ENCODE results near the gene ENG. TPM values are rescaled to one million over a fixed set of nuclear protein-coding genes. Genes with fewer than 3 reads are reported as not detected.
A peak's percentile ranks its signal among the peaks of the same experiment; 100 is the strongest.

The ENG gene
- total RNA-seq, 2 donors from 2014 or later = 24.3 to 336 TPM

DNA sequence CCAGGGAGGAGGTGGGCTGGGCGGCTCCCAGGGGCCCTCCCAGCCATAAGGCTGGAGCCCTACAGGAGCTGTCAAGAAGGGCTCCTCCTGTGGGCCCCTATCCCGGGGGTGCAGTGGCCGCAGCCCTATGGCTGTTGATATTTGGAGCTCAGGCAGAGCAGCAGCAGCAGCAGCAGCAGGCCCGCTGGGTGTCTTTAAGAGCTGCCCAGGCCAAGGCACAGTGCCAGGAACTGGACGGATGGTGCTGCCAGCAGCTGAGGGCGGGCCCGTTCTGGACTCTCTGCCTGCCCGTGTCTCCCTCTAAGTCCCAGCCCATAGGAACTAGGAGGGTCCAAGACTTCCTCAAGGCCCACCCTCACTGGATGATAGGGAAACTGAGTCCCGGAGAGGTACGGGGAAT is 19.4 kb upstream of the ENG start:
- Histone ChIP-seq H3K27me3 (replicated peaks; ENCODE audit: insufficient read depth) (no peaks in the 10 kb centered on the region), H3K4me3 (no peak overlapping the region), H3K36me3 (no peaks in the 10 kb centered on the region), H3K9me3 (no peaks in the 10 kb centered on the region), H3K27ac (no peak overlapping the region), H3K4me1 (replicated peaks) (peaks cover 8% of the 10 kb centered on the region)
- intact Hi-C loops (cut with DNase I) = loop anchor here (5.0 kb wide), 2 partner anchors 38 to 282 kb away; no protein-coding TSS in a partner anchor
- TF ChIP-seq, protein P1, sequence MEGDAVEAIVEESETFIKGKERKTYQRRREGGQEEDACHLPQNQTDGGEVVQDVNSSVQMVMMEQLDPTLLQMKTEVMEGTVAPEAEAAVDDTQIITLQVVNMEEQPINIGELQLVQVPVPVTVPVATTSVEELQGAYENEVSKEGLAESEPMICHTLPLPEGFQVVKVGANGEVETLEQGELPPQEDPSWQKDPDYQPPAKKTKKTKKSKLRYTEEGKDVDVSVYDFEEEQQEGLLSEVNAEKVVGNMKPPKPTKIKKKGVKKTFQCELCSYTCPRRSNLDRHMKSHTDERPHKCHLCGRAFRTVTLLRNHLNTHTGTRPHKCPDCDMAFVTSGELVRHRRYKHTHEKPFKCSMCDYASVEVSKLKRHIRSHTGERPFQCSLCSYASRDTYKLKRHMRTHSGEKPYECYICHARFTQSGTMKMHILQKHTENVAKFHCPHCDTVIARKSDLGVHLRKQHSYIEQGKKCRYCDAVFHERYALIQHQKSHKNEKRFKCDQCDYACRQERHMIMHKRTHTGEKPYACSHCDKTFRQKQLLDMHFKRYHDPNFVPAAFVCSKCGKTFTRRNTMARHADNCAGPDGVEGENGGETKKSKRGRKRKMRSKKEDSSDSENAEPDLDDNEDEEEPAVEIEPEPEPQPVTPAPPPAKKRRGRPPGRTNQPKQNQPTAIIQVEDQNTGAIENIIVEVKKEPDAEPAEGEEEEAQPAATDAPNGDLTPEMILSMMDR (IDR thresholded peaks at IDR 0.05) = no peak
- TF ChIP-seq POLR2A (IDR thresholded peaks at IDR 0.05) (no peak), POLR2AphosphoS5 (IDR thresholded peaks at IDR 0.05) (peak; percentile 45)
- 39% methylated on average over 10 of the region's 10 CpGs for WGBS
- peak; percentile 76 for DNase-seq (ENCODE audit: low spot score)

DNA sequence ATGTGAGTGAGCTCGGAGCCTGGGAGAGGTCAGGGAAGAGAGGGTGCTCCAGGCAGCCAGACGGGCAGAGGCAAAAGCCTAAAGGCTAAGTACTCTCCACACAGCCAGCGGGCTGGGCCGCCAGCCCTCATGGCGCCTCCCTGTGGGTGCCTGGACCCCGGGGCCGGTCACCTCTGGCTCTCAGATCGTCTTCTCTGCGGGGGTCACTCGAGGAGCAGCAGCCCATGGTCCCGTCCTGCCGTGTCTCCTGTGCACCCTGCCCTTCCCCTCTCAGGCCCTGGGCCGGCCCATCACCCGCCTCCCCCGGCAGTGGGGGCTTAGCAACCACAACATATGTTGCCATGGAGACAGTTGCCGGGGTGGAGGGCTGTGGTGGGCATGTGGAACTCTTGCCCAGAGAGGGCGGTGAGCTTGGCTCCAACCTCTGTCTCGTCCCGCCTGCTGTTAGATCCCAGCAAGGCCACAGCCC is 18.8 kb upstream of the ENG start:
- H3K27ac ChIP-seq = no peak overlapping the region
- TF ChIP-seq, protein P1 (IDR thresholded peaks at IDR 0.05) = no peak
- TF ChIP-seq POLR2AphosphoS5 (IDR thresholded peaks at IDR 0.05) = no peak
- TF ChIP-seq POLR2A (IDR thresholded peaks at IDR 0.05) = no peak
- peaks cover 8% of the 10 kb centered on the region for H3K4me1 ChIP-seq (replicated peaks)
- WGBS = 82% methylated on average over 11 of the region's 19 CpGs
- H3K9me3 ChIP-seq = no peaks in the 10 kb centered on the region
- H3K4me3 ChIP-seq = no peak overlapping the region
- no peak for DNase-seq (ENCODE audit: low spot score)
- H3K36me3 ChIP-seq = no peaks in the 10 kb centered on the region
- intact Hi-C loops (cut with DNase I) = loop anchor here (5.0 kb wide), 2 partner anchors 39 to 281 kb away; no protein-coding TSS in a partner anchor
- no peaks in the 10 kb centered on the region for H3K27me3 ChIP-seq (replicated peaks; ENCODE audit: insufficient read depth)

DNA sequence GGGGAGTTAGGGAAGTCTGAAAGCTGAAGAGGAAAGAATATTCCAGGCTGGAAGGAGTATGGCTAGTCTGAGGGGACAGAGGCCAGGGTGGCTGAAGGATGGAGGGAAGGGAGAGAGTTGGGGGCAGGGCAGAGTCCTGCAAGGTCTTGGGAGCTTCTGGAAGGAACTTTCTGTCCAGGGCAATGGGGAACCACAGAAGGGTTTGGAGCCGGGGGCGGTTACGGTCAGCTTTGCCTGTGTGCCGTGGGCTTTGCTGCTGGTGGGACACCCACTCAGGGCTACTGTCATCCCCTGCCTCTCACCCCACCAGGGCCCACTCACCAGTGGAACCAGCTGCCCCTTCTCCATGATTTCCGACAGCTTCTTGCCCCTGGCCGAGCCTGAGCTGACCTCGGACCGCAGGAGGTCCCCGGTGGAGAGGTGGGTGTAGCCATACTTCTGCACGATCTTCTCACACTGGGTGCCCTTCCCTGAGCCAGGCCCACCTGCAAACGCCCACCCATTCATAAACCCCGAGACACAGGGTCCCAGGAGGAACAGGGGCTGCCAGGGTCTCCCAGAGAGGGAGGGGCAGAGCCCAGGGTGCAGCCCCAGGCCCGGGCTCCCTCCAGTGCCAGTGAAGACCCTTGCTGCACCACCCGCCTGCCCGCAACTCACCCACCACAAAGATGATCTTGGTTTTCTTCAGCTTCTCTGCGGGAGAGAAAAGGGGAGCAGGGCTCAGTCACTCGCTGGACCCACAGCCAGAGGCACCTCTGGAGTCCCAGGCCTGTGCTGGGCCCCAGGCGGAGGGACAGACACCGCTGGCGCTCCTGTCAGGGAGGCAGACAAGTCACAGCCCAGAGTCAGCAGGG is 18.1 kb upstream of the ENG start:
- intact Hi-C loops (cut with DNase I) = loop anchor here (5.0 kb wide), 2 partner anchors 40 to 280 kb away; no protein-coding TSS in a partner anchor
- 88% methylated on average over 20 of the region's 20 CpGs for WGBS

DNA sequence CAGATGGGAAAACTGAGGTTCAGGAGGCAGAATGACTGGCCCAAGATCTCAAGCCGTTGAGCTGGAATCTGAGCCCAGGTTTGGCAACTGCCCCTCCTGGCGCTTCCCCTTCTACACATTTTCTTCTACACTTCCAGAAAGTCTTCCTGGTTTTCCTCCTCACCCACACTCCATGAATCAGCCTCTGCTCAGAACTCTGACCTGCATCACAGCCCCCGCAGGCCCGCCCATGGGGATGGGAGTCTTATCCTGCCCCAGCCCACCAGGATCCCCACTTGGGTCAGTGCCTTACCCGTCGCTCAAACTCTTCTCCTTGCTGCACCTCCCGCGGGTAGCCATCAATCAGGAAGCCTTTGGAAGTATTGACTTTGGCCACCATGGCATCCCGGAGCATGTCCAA is 17.1 kb upstream of the ENG start:
- peaks cover 8% of the 10 kb centered on the region for H3K4me1 ChIP-seq (replicated peaks)
- no peak for DNase-seq (ENCODE audit: low spot score)
- TF ChIP-seq, protein P1 (IDR thresholded peaks at IDR 0.05) = no peak
- no peak for TF ChIP-seq POLR2AphosphoS5 (IDR thresholded peaks at IDR 0.05)
- no peak for TF ChIP-seq POLR2A (IDR thresholded peaks at IDR 0.05)

More for the DNA sequence above, 18.1 kb upstream of the ENG start:
- TF ChIP-seq POLR2A (IDR thresholded peaks at IDR 0.05) (no peak), POLR2AphosphoS5 (IDR thresholded peaks at IDR 0.05) (no peak)
- TF ChIP-seq, protein P1 (IDR thresholded peaks at IDR 0.05) = no peak
- no peak for DNase-seq (ENCODE audit: low spot score)
- Histone ChIP-seq H3K4me3 (no peak overlapping the region), H3K36me3 (no peaks in the 10 kb centered on the region), H3K27ac (no peak overlapping the region), H3K4me1 (replicated peaks) (peaks cover 8% of the 10 kb centered on the region), H3K9me3 (no peaks in the 10 kb centered on the region), H3K27me3 (replicated peaks; ENCODE audit: insufficient read depth) (no peaks in the 10 kb centered on the region)

More for the DNA sequence above, 17.1 kb upstream of the ENG start:
- intact Hi-C loops (cut with DNase I) = loop anchor here (5.0 kb wide), 2 partner anchors 41 to 279 kb away; no protein-coding TSS in a partner anchor
- Histone ChIP-seq H3K36me3 (no peaks in the 10 kb centered on the region), H3K4me3 (no peak overlapping the region), H3K27ac (no peak overlapping the region), H3K27me3 (replicated peaks; ENCODE audit: insufficient read depth) (no peaks in the 10 kb centered on the region), H3K9me3 (no peaks in the 10 kb centered on the region)
- WGBS = 88% methylated on average over 9 of the region's 9 CpGs
